Right renal pelvis (tissue), 4 donors: Measurements from ENCODE around the gene WDR18. TPM values are rescaled to one million over a fixed set of nuclear protein-coding genes. Genes with fewer than 3 reads are reported as not detected.

Source experiments
- DNase-seq, 4 donors: peaks; one replicate each; pipeline ENCODE4 v3.0.0-alpha.2; 2013; ENCODE audit warnings: low read depth in 4 of 4, low spot score in 3 of 4, missing footprints in 1 of 4
- polyA plus RNA-seq, 4 donors: library from polyadenylated mRNA; unstranded; fragments of 120-200 nt; gene quantifications; one replicate each; pipeline ENCODE4 v1.2.1, GENCODE V29; 2013; ENCODE audit not compliant: insufficient read length in 4 of 4

The WDR18 gene
- polyA plus RNA-seq, 4 donors = 33.6 to 78.8 (median 37.7) TPM

GRCh38 chr19:990746-991145 is 6.6 kb downstream of the WDR18 start:
- DNase-seq = no peak

GRCh38 chr19:991174-991931 is 7.2 kb downstream of the WDR18 start:
- DNase-seq = no peak

- no peak for DNase-seq
Measured at GRCh38 chr19:991932-992669, 8.0 kb downstream of the WDR18 start.

GRCh38 chr19:992670-993055 is 8.5 kb downstream of the WDR18 start:
- DNase-seq = no peak

GRCh38 chr19:993361-993830 is 9.3 kb downstream of the WDR18 start:
- no peak for DNase-seq

GRCh38 chr19:993831-994393 is 9.8 kb downstream of the WDR18 start:
- DNase-seq = no peak

- no peak for DNase-seq
Measured at GRCh38 chr19:994516-994915, 10.4 kb downstream of the WDR18 start.

- DNase-seq = no peak
Measured at GRCh38 chr19:995051-995827, 11.1 kb downstream of the WDR18 start.

GRCh38 chr19:996051-996838 is 12.1 kb downstream of the WDR18 start:
- DNase-seq = no peak

GRCh38 chr19:998064-998463 is 13.9 kb downstream of the WDR18 start:
- DNase-seq = no peak

- no peak for DNase-seq
Measured at GRCh38 chr19:999379-999719, 15.2 kb downstream of the WDR18 start.

- DNase-seq = no peak
Measured at GRCh38 chr19:1000095-1000494, 15.9 kb downstream of the WDR18 start, which contains the start of gene GRIN3B. TSS of gene GRIN3B (plus strand) at chr19:1000419. CDS start at chr19:1000438, 19 bp downstream.

- DNase-seq = no peak
Measured at GRCh38 chr19:1000591-1001537, 16.7 kb downstream of the WDR18 start.

GRCh38 chr19:1001538-1002166 is 17.5 kb downstream of the WDR18 start:
- no peak for DNase-seq

GRCh38 chr19:1002600-1002999 is 18.5 kb downstream of the WDR18 start:
- no peak for DNase-seq

- DNase-seq = no peak
Measured at GRCh38 chr19:1003283-1003682, 19.1 kb downstream of the WDR18 start.

- DNase-seq = no peak
Measured at GRCh38 chr19:1004204-1004802, 20.2 kb downstream of the WDR18 start.
